Ishikawa (cell line): ENCODE data around the gene COL27A1.

Source experiments
- EGR1 ChIP-seq: IDR thresholded peaks from 2 replicates; pipeline ENCODE4 v1.6.1; 2012
- MAX ChIP-seq: IDR thresholded peaks from 2 replicates; pipeline ENCODE4 v1.6.1; 2012
- RAD21 ChIP-seq: IDR thresholded peaks from 2 replicates; pipeline ENCODE4 v1.6.1; 2012; ENCODE audit warnings: low read depth
- TF ChIP-seq, protein P1 (sequence below): IDR thresholded peaks from 2 replicates; pipeline ENCODE4 v1.6.1; 2012; ENCODE audit warnings: low read depth, mild to moderate bottlenecking
- TF ChIP-seq, protein P2 (sequence below): IDR thresholded peaks from 2 replicates; pipeline ENCODE4 v1.6.1; 2012

- TF ChIP-seq, protein P1, sequence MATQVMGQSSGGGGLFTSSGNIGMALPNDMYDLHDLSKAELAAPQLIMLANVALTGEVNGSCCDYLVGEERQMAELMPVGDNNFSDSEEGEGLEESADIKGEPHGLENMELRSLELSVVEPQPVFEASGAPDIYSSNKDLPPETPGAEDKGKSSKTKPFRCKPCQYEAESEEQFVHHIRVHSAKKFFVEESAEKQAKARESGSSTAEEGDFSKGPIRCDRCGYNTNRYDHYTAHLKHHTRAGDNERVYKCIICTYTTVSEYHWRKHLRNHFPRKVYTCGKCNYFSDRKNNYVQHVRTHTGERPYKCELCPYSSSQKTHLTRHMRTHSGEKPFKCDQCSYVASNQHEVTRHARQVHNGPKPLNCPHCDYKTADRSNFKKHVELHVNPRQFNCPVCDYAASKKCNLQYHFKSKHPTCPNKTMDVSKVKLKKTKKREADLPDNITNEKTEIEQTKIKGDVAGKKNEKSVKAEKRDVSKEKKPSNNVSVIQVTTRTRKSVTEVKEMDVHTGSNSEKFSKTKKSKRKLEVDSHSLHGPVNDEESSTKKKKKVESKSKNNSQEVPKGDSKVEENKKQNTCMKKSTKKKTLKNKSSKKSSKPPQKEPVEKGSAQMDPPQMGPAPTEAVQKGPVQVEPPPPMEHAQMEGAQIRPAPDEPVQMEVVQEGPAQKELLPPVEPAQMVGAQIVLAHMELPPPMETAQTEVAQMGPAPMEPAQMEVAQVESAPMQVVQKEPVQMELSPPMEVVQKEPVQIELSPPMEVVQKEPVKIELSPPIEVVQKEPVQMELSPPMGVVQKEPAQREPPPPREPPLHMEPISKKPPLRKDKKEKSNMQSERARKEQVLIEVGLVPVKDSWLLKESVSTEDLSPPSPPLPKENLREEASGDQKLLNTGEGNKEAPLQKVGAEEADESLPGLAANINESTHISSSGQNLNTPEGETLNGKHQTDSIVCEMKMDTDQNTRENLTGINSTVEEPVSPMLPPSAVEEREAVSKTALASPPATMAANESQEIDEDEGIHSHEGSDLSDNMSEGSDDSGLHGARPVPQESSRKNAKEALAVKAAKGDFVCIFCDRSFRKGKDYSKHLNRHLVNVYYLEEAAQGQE = no peak
- TF ChIP-seq RAD21 (no peak), MAX (no peak), EGR1 (no peak)
- TF ChIP-seq, protein P2, sequence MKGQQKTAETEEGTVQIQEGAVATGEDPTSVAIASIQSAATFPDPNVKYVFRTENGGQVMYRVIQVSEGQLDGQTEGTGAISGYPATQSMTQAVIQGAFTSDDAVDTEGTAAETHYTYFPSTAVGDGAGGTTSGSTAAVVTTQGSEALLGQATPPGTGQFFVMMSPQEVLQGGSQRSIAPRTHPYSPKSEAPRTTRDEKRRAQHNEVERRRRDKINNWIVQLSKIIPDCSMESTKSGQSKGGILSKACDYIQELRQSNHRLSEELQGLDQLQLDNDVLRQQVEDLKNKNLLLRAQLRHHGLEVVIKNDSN = no peak
These were observed 148.6 kb downstream of the COL27A1 start for GRCh38 chr9:114303977-114304376.
